ENCODE data around the gene UGT1A7. TPM values are rescaled to one million over a fixed set of nuclear protein-coding genes. Genes with fewer than 3 reads are reported as not detected.
"Not testable (repeated sequence)": the region's sequence is repeated elsewhere in the genome, so short reads cannot be mapped to it uniquely, and the experiment has no call there.

Gene UGT1A7
- total RNA-seq, 2 experiments from 2014 or later, result not detected

- Mint-ChIP-seq H3K36me3 (ENCODE audit: low read depth) (no peaks in the 10 kb centered on the region), H3K4me3 (no peak within 1 kb of the TSS), H3K27me3 (peaks cover 23% of the 10 kb centered on the region), H3K27ac (no peak within 1 kb of the TSS), H3K4me1 (ENCODE audit: low read depth) (no peaks in the 10 kb centered on the region), H3K9me3 (no peaks in the 10 kb centered on the region)
- ChIA-PET POLR2A (no interaction called here), CTCF (no interaction called here)
- H3K4me3 ChIP-seq (ENCODE audit: low read length), result no peak within 1 kb of the TSS
- no peak for DNase-seq
- no peak for TF ChIP-seq CTCF (IDR thresholded peaks at IDR 0.05)
- intact Hi-C loops (cut with DNase I, micrococcal nuclease), result no loop called here
- ATAC-seq (ENCODE audit: poor library complexity), result no peak
- H3K9me3 ChIP-seq (ENCODE audit: control insufficient read depth in 1 of 2, insufficient read depth in 1 of 2, low read length in 2 of 2), result no peaks in the 10 kb centered on the region
- H3K27me3 ChIP-seq (ENCODE audit: control insufficient read depth in 1 of 2, insufficient read depth in 2 of 2, low read length in 2 of 2), result no peaks in the 10 kb centered on the region
- no peaks in the 10 kb centered on the region for H3K36me3 ChIP-seq (ENCODE audit: insufficient read depth, low read length)
- no peak within 1 kb of the TSS for H3K27ac ChIP-seq (ENCODE audit: low read depth in 1 of 2, low read length in 2 of 2)
- H3K4me1 ChIP-seq (ENCODE audit: insufficient read depth, low read length), result no peaks in the 10 kb centered on the region
Observed at GRCh38 chr2:233728723-233729301, 47.1 kb downstream of the UGT1A7 start, which contains the start of gene UGT1A3. TSS of gene UGT1A3 (plus strand) at chr2:233729042. CDS start at chr2:233729127, 85 bp downstream.

- H3K4me1 ChIP-seq (ENCODE audit: insufficient read depth, low read length); ATAC-seq (ENCODE audit: poor library complexity): not testable (repeated sequence)
Observed at GRCh38 chr2:233736868-233737653, 55.4 kb downstream of the UGT1A7 start.

GRCh38 chr2:233740870-233741269 is 59.2 kb downstream of the UGT1A7 start:
- Histone ChIP-seq H3K36me3 (ENCODE audit: insufficient read depth, low read length) (no peaks in the 10 kb centered on the region), H3K4me1 (ENCODE audit: insufficient read depth, low read length) (no peaks in the 10 kb centered on the region), H3K27ac (ENCODE audit: low read depth in 1 of 2, low read length in 2 of 2) (no peak overlapping the region), H3K4me3 (ENCODE audit: low read length) (no peak overlapping the region), H3K27me3 (ENCODE audit: control insufficient read depth in 1 of 2, insufficient read depth in 2 of 2, low read length in 2 of 2) (peaks cover 0 to 6% of the 10 kb centered on the region in 2 experiments), H3K9me3 (ENCODE audit: control insufficient read depth in 1 of 2, insufficient read depth in 1 of 2, low read length in 2 of 2) (peaks cover 0 to 7% of the 10 kb centered on the region in 2 experiments)
- Mint-ChIP-seq H3K4me3 (no peak overlapping the region), H3K27me3 (peaks cover 35% of the 10 kb centered on the region), H3K36me3 (ENCODE audit: low read depth) (no peaks in the 10 kb centered on the region), H3K9me3 (no peaks in the 10 kb centered on the region), H3K4me1 (ENCODE audit: low read depth) (no peaks in the 10 kb centered on the region), H3K27ac (no peak overlapping the region)
- no peak for DNase-seq
- ChIA-PET POLR2A (interaction anchor here (0.6 kb wide), 1 partner anchor 24 kb away, joined by 4 read pairs; no protein-coding TSS in a partner anchor), CTCF (no interaction called here)
- no peak for ATAC-seq (ENCODE audit: poor library complexity)
- intact Hi-C loops (cut with DNase I, micrococcal nuclease), result no loop called here
- TF ChIP-seq CTCF (IDR thresholded peaks at IDR 0.05), result no peak

More at GRCh38 chr2:233736868-233737653, 55.4 kb downstream of the UGT1A7 start:
- H3K27ac Mint-ChIP-seq; H3K36me3 Mint-ChIP-seq (ENCODE audit: low read depth); POLR2A ChIA-PET; H3K27me3 ChIP-seq (ENCODE audit: control insufficient read depth in 1 of 2, insufficient read depth in 2 of 2, low read length in 2 of 2); H3K36me3 ChIP-seq (ENCODE audit: insufficient read depth, low read length); H3K4me1 Mint-ChIP-seq (ENCODE audit: low read depth); H3K4me3 ChIP-seq (ENCODE audit: low read length); CTCF ChIA-PET; DNase-seq; H3K27ac ChIP-seq (ENCODE audit: low read depth in 1 of 2, low read length in 2 of 2); intact Hi-C loops (cut with DNase I, micrococcal nuclease); H3K4me3 Mint-ChIP-seq; H3K9me3 Mint-ChIP-seq; H3K9me3 ChIP-seq (ENCODE audit: control insufficient read depth in 1 of 2, insufficient read depth in 1 of 2, low read length in 2 of 2): not testable (repeated sequence)
- peaks cover 45% of the 10 kb centered on the region for H3K27me3 Mint-ChIP-seq
